HepG2 (cell line): Measurements from ENCODE around the gene IGFLR1. TPM values are rescaled to one million over a fixed set of nuclear protein-coding genes. Genes with fewer than 3 reads are reported as not detected.

ENCODE experiments used
- AKNA ChIP-seq: sonication (generic); formaldehyde crosslinking; IDR thresholded peaks from 2 replicates; pipeline ENCODE4 v1.4.0; 2020; ENCODE audit warnings: missing genetic modification reagents, borderline replicate concordance
- EEA1 ChIP-seq: sonication (generic); formaldehyde crosslinking; IDR thresholded peaks from 2 replicates; pipeline ENCODE4 v1.5.1; 2020; ENCODE audit warnings: mild to moderate bottlenecking, missing genetic modification reagents, borderline replicate concordance
- MAFK ChIP-seq, 2 experiments: IDR thresholded peaks in 1 of 2; conservative IDR thresholded peaks in 1 of 2; 2 replicates each; pipeline ENCODE4 v1.6.1; 2011; ENCODE audit warnings: improper control_type of control experiment in 2 of 2, low read length in 2 of 2
- PAWR ChIP-seq: sonication (generic); formaldehyde crosslinking; IDR thresholded peaks from 2 replicates; pipeline ENCODE4 v1.4.0; 2020; ENCODE audit warnings: missing genetic modification reagents, mild to moderate bottlenecking, borderline replicate concordance
- RELA ChIP-seq: sonication (generic); formaldehyde crosslinking; IDR thresholded peaks from 2 replicates; pipeline ENCODE4 v1.4.0; 2020; ENCODE audit warnings: missing genetic modification reagents
- RFX1 ChIP-seq: fragments of 450-650 bp; IDR thresholded peaks from 2 replicates; pipeline ENCODE4 v1.6.1; 2017
- SALL1 ChIP-seq: sonication (generic); formaldehyde crosslinking; IDR thresholded peaks from 2 replicates; pipeline ENCODE4 v1.8.0; 2022; ENCODE audit warnings: mild to moderate bottlenecking, missing genetic modification reagents
- SMARCE1 ChIP-seq: fragments of 450-650 bp; IDR thresholded peaks from 2 replicates; pipeline ENCODE4 v1.6.1; 2017; ENCODE audit warnings: borderline replicate concordance
- TRIM24 ChIP-seq: sonication (generic); formaldehyde crosslinking; IDR thresholded peaks from 2 replicates; pipeline ENCODE4 v1.8.0; 2022; ENCODE audit warnings: mild to moderate bottlenecking, missing genetic modification reagents
- ZFP62 ChIP-seq: sonication (generic); formaldehyde crosslinking; IDR thresholded peaks from 2 replicates; pipeline ENCODE4 v1.4.0; 2020; ENCODE audit warnings: missing genetic modification reagents
- ZNF160 ChIP-seq: sonication (generic); formaldehyde crosslinking; IDR thresholded peaks from 2 replicates; pipeline ENCODE4 v1.8.0; 2022; ENCODE audit warnings: mild to moderate bottlenecking, inconsistent platforms, missing genetic modification reagents
- ZNF230 ChIP-seq: sonication (generic); formaldehyde crosslinking; IDR thresholded peaks from 2 replicates; pipeline ENCODE4 v1.4.0; 2020; ENCODE audit warnings: mild to moderate bottlenecking, missing genetic modification reagents
- ZNF383 ChIP-seq: sonication (generic); formaldehyde crosslinking; IDR thresholded peaks from 2 replicates; pipeline ENCODE4 v1.4.0; 2020; ENCODE audit warnings: missing genetic modification reagents, mild to moderate bottlenecking, borderline replicate concordance
- ZNF550 ChIP-seq: sonication (generic); formaldehyde crosslinking; IDR thresholded peaks from 2 replicates; pipeline ENCODE4 v1.4.0; 2020; ENCODE audit warnings: mild to moderate bottlenecking, missing genetic modification reagents, borderline replicate concordance
- ZNF589 ChIP-seq: sonication (generic); formaldehyde crosslinking; conservative IDR thresholded peaks from 2 replicates; pipeline ENCODE4 v1.8.0; 2022; ENCODE audit warnings: mild to moderate bottlenecking, moderate library complexity, missing genetic modification reagents
- ZSCAN9 ChIP-seq: IDR thresholded peaks from 2 replicates; pipeline ENCODE4 v1.6.1; 2016; ENCODE audit warnings: borderline replicate concordance
- polyA plus RNA-seq, 8 experiments: library from polyadenylated mRNA; depleted of rRNA in 3 of 8; stranded (reverse) in 7 of 8; unstranded in 1 of 8; fragments of >200 nt; fragmentation: Illumina TruSeq in 4 of 8; extraction: Trizol in 4 of 8; gene quantifications; 2 replicates each; pipeline versions ENCODE4 v1.2.1 to v1.2.3, GENCODE V29; 2011 to 2016; ENCODE audit warnings: low read depth in 4 of 8, missing spikeins in 1 of 8, mixed read lengths in 1 of 8; ENCODE audit not compliant: insufficient read depth in 1 of 8
- total RNA-seq, 5 experiments: library from RNA; depleted of rRNA; stranded (reverse); fragments of >200 nt; fragmentation: Illumina TruSeq; extraction: Trizol; gene quantifications; 2 replicates each; pipeline ENCODE4 v1.2.3, GENCODE V29; 2016; ENCODE audit warnings: low read depth in 1 of 5
- TF ChIP-seq, protein P1 (sequence below): sonication (generic); formaldehyde crosslinking; conservative IDR thresholded peaks from 2 replicates; pipeline ENCODE4 v1.8.1; 2023; ENCODE audit warnings: missing genetic modification reagents
- TF ChIP-seq, protein P2 (sequence below): sonication (generic); formaldehyde crosslinking; conservative IDR thresholded peaks from 2 replicates; pipeline ENCODE4 v1.4.0; 2020; ENCODE audit warnings: missing genetic modification reagents
- TF ChIP-seq, protein P3 (sequence below): sonication (generic); formaldehyde crosslinking; IDR thresholded peaks from 2 replicates; pipeline ENCODE4 v1.8.0; 2022; ENCODE audit warnings: mild to moderate bottlenecking, missing genetic modification reagents, borderline replicate concordance
- TF ChIP-seq, protein P4 (sequence below): sonication (generic); formaldehyde crosslinking; IDR thresholded peaks from 2 replicates; pipeline ENCODE4 v1.9.0; 2021; ENCODE audit warnings: missing genetic modification reagents, mild to moderate bottlenecking, borderline replicate concordance

IGFLR1 gene
- total and polyA plus RNA-seq, 2 of the 13 experiments (the other 11 are each of a cell fraction or from before 2014, with no cell fraction given) = 5.4 to 8.9 TPM

- TF ChIP-seq ZSCAN9 (CRISPR knock-in tag) = peak; percentile 50; the same call in 1 of the 2 replicates
- no peak for TF ChIP-seq ZNF383
- TF ChIP-seq, protein P1, sequence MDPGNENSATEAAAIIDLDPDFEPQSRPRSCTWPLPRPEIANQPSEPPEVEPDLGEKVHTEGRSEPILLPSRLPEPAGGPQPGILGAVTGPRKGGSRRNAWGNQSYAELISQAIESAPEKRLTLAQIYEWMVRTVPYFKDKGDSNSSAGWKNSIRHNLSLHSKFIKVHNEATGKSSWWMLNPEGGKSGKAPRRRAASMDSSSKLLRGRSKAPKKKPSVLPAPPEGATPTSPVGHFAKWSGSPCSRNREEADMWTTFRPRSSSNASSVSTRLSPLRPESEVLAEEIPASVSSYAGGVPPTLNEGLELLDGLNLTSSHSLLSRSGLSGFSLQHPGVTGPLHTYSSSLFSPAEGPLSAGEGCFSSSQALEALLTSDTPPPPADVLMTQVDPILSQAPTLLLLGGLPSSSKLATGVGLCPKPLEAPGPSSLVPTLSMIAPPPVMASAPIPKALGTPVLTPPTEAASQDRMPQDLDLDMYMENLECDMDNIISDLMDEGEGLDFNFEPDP = no peak
- no peak for TF ChIP-seq SMARCE1
- no peak for TF ChIP-seq MAFK (conservative IDR thresholded peaks at IDR 0.05 in 1 of 2, IDR thresholded peaks at IDR 0.05 in 1 of 2; ENCODE audit: low read length in 2 of 2)
- TF ChIP-seq RELA (CRISPR knock-in tag) = no peak
- no peak for TF ChIP-seq AKNA (CRISPR knock-in tag)
- TF ChIP-seq, protein P2, sequence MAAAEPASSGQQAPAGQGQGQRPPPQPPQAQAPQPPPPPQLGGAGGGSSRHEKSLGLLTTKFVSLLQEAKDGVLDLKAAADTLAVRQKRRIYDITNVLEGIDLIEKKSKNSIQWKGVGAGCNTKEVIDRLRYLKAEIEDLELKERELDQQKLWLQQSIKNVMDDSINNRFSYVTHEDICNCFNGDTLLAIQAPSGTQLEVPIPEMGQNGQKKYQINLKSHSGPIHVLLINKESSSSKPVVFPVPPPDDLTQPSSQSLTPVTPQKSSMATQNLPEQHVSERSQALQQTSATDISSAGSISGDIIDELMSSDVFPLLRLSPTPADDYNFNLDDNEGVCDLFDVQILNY = peak; percentile 59; the same call in 1 of the 2 replicates
- TF ChIP-seq, protein P3, sequence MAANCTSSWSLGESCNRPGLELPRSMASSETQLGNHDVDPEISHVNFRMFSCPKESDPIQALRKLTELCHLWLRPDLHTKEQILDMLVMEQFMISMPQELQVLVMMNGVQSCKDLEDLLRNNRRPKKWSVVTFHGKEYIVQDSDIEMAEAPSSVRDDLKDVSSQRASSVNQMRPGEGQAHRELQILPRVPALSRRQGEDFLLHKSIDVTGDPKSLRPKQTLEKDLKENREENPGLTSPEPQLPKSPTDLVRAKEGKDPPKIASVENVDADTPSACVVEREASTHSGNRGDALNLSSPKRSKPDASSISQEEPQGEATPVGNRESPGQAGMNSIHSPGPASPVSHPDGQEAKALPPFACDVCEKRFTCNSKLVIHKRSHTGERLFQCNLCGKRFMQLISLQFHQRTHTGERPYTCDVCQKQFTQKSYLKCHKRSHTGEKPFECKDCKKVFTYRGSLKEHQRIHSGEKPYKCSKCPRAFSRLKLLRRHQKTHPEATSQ (CRISPR knock-in tag) = no peak
- TF ChIP-seq ZNF589 (CRISPR knock-in tag) = peak; percentile 10; the same call in 1 of the 2 replicates
- peak; percentile 60; the same call in 1 of the 2 replicates for TF ChIP-seq ZNF230 (CRISPR knock-in tag)
- TF ChIP-seq RFX1 = no peak
- TF ChIP-seq SALL1 (CRISPR knock-in tag) = peak; percentile 83
- TF ChIP-seq TRIM24 (CRISPR knock-in tag) = no peak
- no peak for TF ChIP-seq ZNF160
- no peak for TF ChIP-seq EEA1
- TF ChIP-seq, protein P4, sequence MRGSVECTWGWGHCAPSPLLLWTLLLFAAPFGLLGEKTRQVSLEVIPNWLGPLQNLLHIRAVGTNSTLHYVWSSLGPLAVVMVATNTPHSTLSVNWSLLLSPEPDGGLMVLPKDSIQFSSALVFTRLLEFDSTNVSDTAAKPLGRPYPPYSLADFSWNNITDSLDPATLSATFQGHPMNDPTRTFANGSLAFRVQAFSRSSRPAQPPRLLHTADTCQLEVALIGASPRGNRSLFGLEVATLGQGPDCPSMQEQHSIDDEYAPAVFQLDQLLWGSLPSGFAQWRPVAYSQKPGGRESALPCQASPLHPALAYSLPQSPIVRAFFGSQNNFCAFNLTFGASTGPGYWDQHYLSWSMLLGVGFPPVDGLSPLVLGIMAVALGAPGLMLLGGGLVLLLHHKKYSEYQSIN (CRISPR knock-in tag) = no peak
- TF ChIP-seq ZFP62 (CRISPR knock-in tag) = no peak
- TF ChIP-seq ZNF550 (CRISPR knock-in tag) = 0 out of 2 replicates have a peak, but pooled peaks have one; percentile 35
- no peak for TF ChIP-seq PAWR (CRISPR knock-in tag)
Observed at GRCh38 chr19:35740423-35741202, 1.6 kb downstream of the IGFLR1 start (continued).
